ENCODE measurements around the gene CHST15. TPM values are rescaled to one million over a fixed set of nuclear protein-coding genes. Genes with fewer than 3 reads are reported as not detected.

The CHST15 gene
- total and polyA plus RNA-seq, 11 donors, result 0.88 to 27.1 (median 4.1) TPM

DNA sequence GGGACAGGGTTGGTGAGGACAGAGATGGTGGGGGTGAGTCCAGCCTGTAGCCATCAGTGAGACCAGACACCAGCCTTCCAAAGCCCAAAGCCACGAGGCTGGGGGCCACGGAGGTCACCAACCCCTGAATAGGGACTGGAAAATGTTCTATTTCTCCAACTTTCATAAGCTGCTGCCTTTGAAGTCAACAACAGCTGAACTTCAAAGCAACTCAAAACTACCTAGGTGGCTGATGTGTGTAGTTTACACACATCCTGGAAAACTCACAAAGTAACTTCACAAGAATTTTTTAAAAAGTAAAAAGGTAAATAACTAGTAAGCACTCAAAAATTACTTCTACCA is 88.8 kb downstream of the CHST15 start:
- Histone ChIP-seq H3K4me3 (no peak overlapping the region), H3K9me3 (no peaks in the 10 kb centered on the region), H3K4me1 (peaks cover 0 to 10% (median 0%) of the 10 kb centered on the region in 12 donors), H3K27me3 (no peaks in the 10 kb centered on the region), H3K27ac (peak overlapping the region in 1 of 12 donors; percentile 84), H3K36me3 (peaks cover 0 to 34% (median 0%) of the 10 kb centered on the region in 9 donors)
- intact Hi-C loops (cut with DNase I), result loop anchor here in 1 of 10 donors (5.0 kb wide), 1 partner anchor 258 kb away; no protein-coding TSS in a partner anchor
- ATAC-seq (no peak), DNase-seq (no peak)
- 84 to 91% (median 88%) methylated on average over 2 of the region's 2 CpGs for WGBS, 4 donors
- TF ChIP-seq, protein P1, sequence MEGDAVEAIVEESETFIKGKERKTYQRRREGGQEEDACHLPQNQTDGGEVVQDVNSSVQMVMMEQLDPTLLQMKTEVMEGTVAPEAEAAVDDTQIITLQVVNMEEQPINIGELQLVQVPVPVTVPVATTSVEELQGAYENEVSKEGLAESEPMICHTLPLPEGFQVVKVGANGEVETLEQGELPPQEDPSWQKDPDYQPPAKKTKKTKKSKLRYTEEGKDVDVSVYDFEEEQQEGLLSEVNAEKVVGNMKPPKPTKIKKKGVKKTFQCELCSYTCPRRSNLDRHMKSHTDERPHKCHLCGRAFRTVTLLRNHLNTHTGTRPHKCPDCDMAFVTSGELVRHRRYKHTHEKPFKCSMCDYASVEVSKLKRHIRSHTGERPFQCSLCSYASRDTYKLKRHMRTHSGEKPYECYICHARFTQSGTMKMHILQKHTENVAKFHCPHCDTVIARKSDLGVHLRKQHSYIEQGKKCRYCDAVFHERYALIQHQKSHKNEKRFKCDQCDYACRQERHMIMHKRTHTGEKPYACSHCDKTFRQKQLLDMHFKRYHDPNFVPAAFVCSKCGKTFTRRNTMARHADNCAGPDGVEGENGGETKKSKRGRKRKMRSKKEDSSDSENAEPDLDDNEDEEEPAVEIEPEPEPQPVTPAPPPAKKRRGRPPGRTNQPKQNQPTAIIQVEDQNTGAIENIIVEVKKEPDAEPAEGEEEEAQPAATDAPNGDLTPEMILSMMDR (IDR thresholded peaks at IDR 0.05), result no peak
- no peak for TF ChIP-seq POLR2A (IDR thresholded peaks at IDR 0.05)

DNA sequence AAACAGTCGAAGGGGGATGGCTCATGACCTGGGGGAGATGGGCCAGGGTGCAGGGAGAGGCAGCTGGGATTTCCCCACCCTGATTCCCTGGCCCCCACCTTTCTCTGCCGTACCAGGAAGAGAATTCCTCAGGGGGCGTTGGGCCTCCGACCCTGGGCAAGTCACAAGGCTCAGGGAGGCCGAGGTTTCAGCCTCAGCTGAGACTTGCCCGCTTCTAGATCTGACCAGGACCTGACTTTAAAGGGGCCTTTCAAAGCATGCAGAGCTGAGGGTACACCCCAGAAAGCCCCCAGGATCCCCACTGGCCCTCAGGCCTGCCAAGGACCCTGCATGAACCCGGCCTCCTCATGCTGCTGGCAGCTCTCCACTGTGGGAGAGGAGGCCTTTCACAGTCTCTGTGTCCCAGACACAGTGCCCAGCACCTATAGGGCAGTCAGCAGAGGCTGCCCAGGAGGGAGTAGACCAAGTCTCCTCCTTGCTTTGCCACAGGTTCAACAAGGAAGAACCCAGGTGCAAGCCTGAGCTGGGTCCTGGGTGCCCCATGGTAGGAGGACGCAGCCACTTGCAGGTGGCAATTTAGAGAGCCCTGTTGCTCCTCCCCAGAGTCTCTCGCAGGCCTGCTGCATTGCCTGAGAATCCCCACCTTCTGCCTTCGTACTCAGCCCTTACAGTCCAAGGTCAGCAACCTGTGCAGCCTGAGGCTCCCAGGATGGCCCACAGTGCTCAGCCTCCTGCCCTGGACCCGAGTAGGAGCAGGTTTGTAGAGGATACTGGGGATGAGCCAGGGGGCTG is 89.3 kb downstream of the CHST15 start:
- no peak for DNase-seq
- WGBS, 4 donors, result 75 to 81% (median 80%) methylated on average over 5 to 11 of the region's 11 CpGs
- ATAC-seq, result peak in 1 of 4 donors; percentile 13
- TF ChIP-seq POLR2A (IDR thresholded peaks at IDR 0.05), result no peak
- TF ChIP-seq, protein P1 (IDR thresholded peaks at IDR 0.05), result no peak
- Histone ChIP-seq H3K4me3 (no peak overlapping the region), H3K4me1 (peaks cover 0 to 10% (median 0%) of the 10 kb centered on the region in 12 donors), H3K27ac (peak overlapping the region in 1 of 12 donors; percentile 84), H3K9me3 (no peaks in the 10 kb centered on the region), H3K27me3 (no peaks in the 10 kb centered on the region), H3K36me3 (peaks cover 0 to 28% (median 0%) of the 10 kb centered on the region in 9 donors)
- intact Hi-C loops (cut with DNase I), result loop anchor here in 1 of 10 donors (5.0 kb wide), 1 partner anchor 258 kb away; no protein-coding TSS in a partner anchor

DNA sequence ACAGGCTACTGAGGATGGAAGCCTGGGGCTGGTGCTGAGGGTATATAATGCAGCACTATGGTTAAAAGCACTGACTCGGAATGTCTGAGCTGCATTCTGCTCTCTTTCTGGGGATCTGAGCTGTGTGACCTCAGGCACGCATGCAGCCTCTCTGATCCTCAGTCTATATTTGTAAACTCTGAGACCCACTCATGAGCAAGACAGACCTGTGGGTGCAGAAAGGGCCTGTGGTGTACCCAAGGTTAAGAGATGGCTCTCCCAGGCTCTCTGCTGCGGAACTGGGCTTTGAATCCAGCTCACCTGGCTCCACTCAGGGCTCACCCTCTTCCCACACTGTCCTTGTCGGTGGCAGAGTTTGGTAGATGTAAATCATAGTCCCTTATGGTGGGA is 89.9 kb downstream of the CHST15 start:
- no peak overlapping the region for H3K4me3 ChIP-seq
- WGBS, 4 donors, result 72 to 97% (median 89%) methylated on average over 3 to 4 of the region's 4 CpGs
- peak overlapping the region in 1 of 12 donors; percentile 84 for H3K27ac ChIP-seq
- no peaks in the 10 kb centered on the region for H3K27me3 ChIP-seq
- peaks cover 0 to 22% (median 0%) of the 10 kb centered on the region in 9 donors for H3K36me3 ChIP-seq
- ATAC-seq (no peak), DNase-seq (no peak)
- intact Hi-C loops (cut with DNase I), result loop anchor here in 1 of 10 donors (5.0 kb wide), 1 partner anchor 259 kb away; no protein-coding TSS in a partner anchor
- H3K4me1 ChIP-seq, result peaks cover 0 to 13% (median 0%) of the 10 kb centered on the region in 12 donors
- no peaks in the 10 kb centered on the region for H3K9me3 ChIP-seq
- TF ChIP-seq, protein P1 (IDR thresholded peaks at IDR 0.05), result no peak
- no peak for TF ChIP-seq POLR2A (IDR thresholded peaks at IDR 0.05)

DNA sequence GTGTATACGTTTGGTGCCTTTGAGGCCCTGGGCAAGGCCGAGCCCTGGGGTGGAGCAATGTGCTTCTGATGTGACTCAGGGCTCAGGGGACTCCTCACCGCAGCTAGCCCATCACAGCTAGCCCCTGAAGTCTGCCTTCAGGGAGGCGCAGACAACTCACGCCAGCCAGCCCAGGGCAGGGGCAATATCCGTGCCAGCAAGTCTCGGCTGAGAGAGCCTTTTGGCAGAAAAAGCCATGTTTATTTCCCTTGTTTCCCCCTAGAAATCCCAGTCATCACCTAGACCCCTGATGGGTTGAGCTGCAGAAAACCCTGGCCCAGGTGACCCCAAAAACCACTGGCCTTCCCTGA is 90.4 kb downstream of the CHST15 start:
- TF ChIP-seq, protein P1 (IDR thresholded peaks at IDR 0.05), result no peak
- TF ChIP-seq POLR2A (IDR thresholded peaks at IDR 0.05), result no peak
- Histone ChIP-seq H3K36me3 (peaks cover 0 to 18% (median 0%) of the 10 kb centered on the region in 9 donors), H3K9me3 (no peaks in the 10 kb centered on the region), H3K27me3 (no peaks in the 10 kb centered on the region), H3K27ac (peak overlapping the region in 1 of 12 donors; percentile 84), H3K4me3 (no peak overlapping the region), H3K4me1 (peaks cover 0 to 18% (median 0%) of the 10 kb centered on the region in 12 donors)
- intact Hi-C loops (cut with DNase I), result loop anchor here in 1 of 10 donors (5.0 kb wide), 1 partner anchor 259 kb away; no protein-coding TSS in a partner anchor
- WGBS, 4 donors, result 92 to 97% (median 94%) methylated on average over 6 to 7 of the region's 7 CpGs
- DNase-seq (no peak), ATAC-seq (no peak)
